A549 (cell line): ENCODE results near the gene ZFP62. TPM values are rescaled to one million over a fixed set of nuclear protein-coding genes. Genes with fewer than 3 reads are reported as not detected.

Source experiments
- ATAC-seq, 2 experiments: fragments of 200-7000 bp in 1 of 2; fragments of >200 bp in 1 of 2; cut with Nextera tagmentation in 1 of 2; cut with Tn5 transposase in 1 of 2; 3 replicates each; pipeline versions ENCODE4 v1.8.0 to v1.9.1; 2018 to 2020; ENCODE audit warnings: mild to moderate bottlenecking in 1 of 2, moderate library complexity in 1 of 2
- CTCF ChIA-PET: fragments of 300-600 bp; sonication (Branson Sonifier 250); formaldehyde crosslinking; extraction: SDS; loops from one replicate; lab custom pipeline; 2021; ENCODE audit warnings: antibody characterized with exemption, inconsistent platforms; lab: Yijun Ruan, JAX
- POLR2A ChIA-PET: fragments of 350-600 bp; formaldehyde crosslinking; extraction: SDS; loops from one replicate; lab custom pipeline; 2021; ENCODE audit warnings: antibody characterized with exemption, inconsistent platforms; lab: Yijun Ruan, JAX
- DNase-seq, 2 experiments: peaks; one replicate each; pipeline versions ENCODE4 v3.0.0 to v3.0.0-alpha.2; 2011 to 2016; ENCODE audit warnings: low read depth in 1 of 2, low spot score in 1 of 2
- FAIRE-seq: peaks from 2 replicates; lab custom pipeline; 2011; peaks lifted over from hg19 to GRCh38; lab: Jason Lieb, UNC
- H3K27ac ChIP-seq, 2 experiments: fragments of >200 bp; sonication (Bioruptor Twin); formaldehyde crosslinking; 3 replicates each; pipeline ENCODE4 v1.5.1; 2016 to 2017
- H3K4me1 ChIP-seq: fragments of >200 bp; sonication (Bioruptor Twin); formaldehyde crosslinking; 3 replicates; pipeline ENCODE4 v1.6.1; 2016
- H3K4me2 ChIP-seq: fragments of >200 bp; sonication (Bioruptor Twin); formaldehyde crosslinking; 3 replicates; pipeline ENCODE4 v1.6.1; 2016
- H3K4me3 ChIP-seq: fragments of >200 bp; sonication (Bioruptor Twin); formaldehyde crosslinking; 3 replicates; pipeline ENCODE4 v1.5.1; 2016
- H3K9me3 ChIP-seq: fragments of >200 bp; sonication (Bioruptor Twin); formaldehyde crosslinking; 3 replicates; pipeline ENCODE4 v1.6.1; 2016
- CEBPB ChIP-seq, 2 experiments: fragments of >200 bp in 1 of 2; sonication (Bioruptor Twin) in 1 of 2; formaldehyde crosslinking in 1 of 2; IDR thresholded peaks; 2 replicates each; pipeline ENCODE4 v1.6.1; 2012 to 2016
- EP300 ChIP-seq, 2 experiments: fragments of >200 bp; sonication (Bioruptor Twin); formaldehyde crosslinking; IDR thresholded peaks; 2 replicates in 1 of 2; 3 replicates in 1 of 2; pipeline ENCODE4 v1.6.1; 2016 to 2017
- FOSL2 ChIP-seq, 2 experiments: fragments of 450-650 bp in 1 of 2; fragments of >200 bp in 1 of 2; sonication (Bioruptor Twin) in 1 of 2; formaldehyde crosslinking; IDR thresholded peaks; 2 replicates each; pipeline versions ENCODE4 v1.5.0 to v1.6.1; 2016 to 2020; ENCODE audit warnings: mild to moderate bottlenecking in 1 of 2, moderate library complexity in 1 of 2
- HOXB5 ChIP-seq: fragments of 250-450 bp; sonication (Bioruptor Pico); IDR thresholded peaks from 2 replicates; pipeline ENCODE4 v1.5.0; 2020; ENCODE audit warnings: mild to moderate bottlenecking, moderate library complexity
- JUN ChIP-seq, 2 experiments: fragments of >200 bp; sonication (Bioruptor Twin); formaldehyde crosslinking; IDR thresholded peaks; 2 replicates in 1 of 2; 3 replicates in 1 of 2; pipeline ENCODE4 v1.6.1; 2016 to 2017
- MAFK ChIP-seq: fragments of 450-650 bp; IDR thresholded peaks from 2 replicates; pipeline ENCODE4 v1.6.1; 2014; ENCODE audit not compliant: partially characterized antibody
- MAX ChIP-seq: IDR thresholded peaks from 2 replicates; pipeline ENCODE4 v1.6.1; 2012
- NPAS2 ChIP-seq: fragments of 250-450 bp; sonication (Bioruptor Pico); IDR thresholded peaks from 2 replicates; pipeline ENCODE4 v1.8.0; 2022; ENCODE audit warnings: mild to moderate bottlenecking, moderate library complexity, borderline replicate concordance
- PHF8 ChIP-seq: fragments of 200-600 bp; sonication (generic); IDR thresholded peaks from 2 replicates; pipeline ENCODE4 v1.6.1; 2016; ENCODE audit warnings: low read depth, mild to moderate bottlenecking, antibody characterized with exemption, moderate library complexity, borderline replicate concordance
- POLR2A ChIP-seq: IDR thresholded peaks from 2 replicates; pipeline ENCODE4 v1.6.1; 2012; ENCODE audit warnings: mild to moderate bottlenecking, low read length
- RAD21 ChIP-seq, 2 experiments: fragments of >200 bp in 1 of 2; sonication (Bioruptor Twin) in 1 of 2; formaldehyde crosslinking in 1 of 2; IDR thresholded peaks in 1 of 2; conservative IDR thresholded peaks in 1 of 2; 2 replicates in 1 of 2; 3 replicates in 1 of 2; pipeline ENCODE4 v1.6.1; 2012 to 2018; ENCODE audit warnings: inconsistent platforms in 1 of 2
- TFCP2L1 ChIP-seq: fragments of 250-450 bp; sonication (Bioruptor Pico); IDR thresholded peaks from 2 replicates; pipeline ENCODE4 v1.5.0; 2021; ENCODE audit warnings: mild to moderate bottlenecking
- TP53 ChIP-seq: fragments of 250-450 bp; sonication (Bioruptor Pico); IDR thresholded peaks from 2 replicates; pipeline ENCODE4 v1.5.0; 2021; ENCODE audit warnings: mild to moderate bottlenecking, moderate library complexity
- USF2 ChIP-seq: fragments of 450-650 bp; IDR thresholded peaks from 2 replicates; pipeline ENCODE4 v1.6.1; 2014; ENCODE audit warnings: antibody characterized with exemption
- WGBS: methylation state at CpG from one replicate; pipeline ENCODE4 v1.1.6; 2017; ENCODE audit errors: missing lambda C conversion rate; 5-methylcytosine and 5-hydroxymethylcytosine counted together
- polyA plus RNA-seq, 4 experiments: library from polyadenylated mRNA; depleted of rRNA in 3 of 4; stranded (reverse); fragments of >200 nt; fragmentation: RNase III in 1 of 4; extraction: RNeasy Plus Mini Kit Qiagen cat#74134 plus additional on column Dnase treatment in 1 of 4; gene quantifications; 2 replicates in 3 of 4; 3 replicates in 1 of 4; pipeline ENCODE4 v1.2.3, GENCODE V29; 2011 to 2017
- TF ChIP-seq, protein P1 (sequence below): fragments of >200 bp; sonication (Bioruptor Twin); formaldehyde crosslinking; IDR thresholded peaks from 3 replicates; pipeline ENCODE4 v1.5.1; 2016
- TF ChIP-seq, protein P2 (sequence below): fragments of >200 bp; sonication (Bioruptor Twin); formaldehyde crosslinking; IDR thresholded peaks from 3 replicates; pipeline ENCODE4 v1.6.1; 2016
- TF ChIP-seq, protein P3 (sequence below): fragments of 250-450 bp; sonication (Bioruptor Pico); IDR thresholded peaks from 2 replicates; pipeline ENCODE4 v1.5.0; 2021; ENCODE audit warnings: mild to moderate bottlenecking, moderate library complexity, borderline replicate concordance

Gene ZFP62
- polyA plus RNA-seq, 2 of the 4 experiments (the other 2 are of a cell fraction) = 13.9 to 23.4 TPM

GRCh38 chr5:180802325-180803180 lies 58.5 kb downstream of the ZFP62 start, which contains the start of gene MGAT1:
MGAT1 (minus strand) TSS chr5:180802806; CDS start chr5:180792971, 9,835 bp downstream.
- 0% methylated on average over 12 of the region's 87 CpGs for WGBS

More at GRCh38 chr5:180802325-180803180, 58.5 kb downstream of the ZFP62 start, which contains the start of gene MGAT1:
- ChIA-PET CTCF (interaction anchor here (0.7 to 7.2 kb wide), 5 partner anchors 10 to 331 kb away, joined by 3 to 38 read pairs (median 4); no protein-coding TSS in a partner anchor), POLR2A (interaction anchor here (0.6 to 2.1 kb wide), 5 partner anchors 8 to 58 kb away, joined by 3 to 11 read pairs (median 4); partner anchors contain the start of gene ZFP62)
- Histone ChIP-seq H3K4me2 (peak within 1 kb of the TSS; percentile 94), H3K9me3 (no peaks in the 10 kb centered on the region), H3K4me1 (peaks cover 47% of the 10 kb centered on the region), H3K27ac (peak within 1 kb of the TSS; percentile 90 to 98), H3K4me3 (peak within 1 kb of the TSS; percentile 82)
- peak; percentile 74 to 79 for DNase-seq
- no peak for FAIRE-seq
- TF ChIP-seq JUN (IDR thresholded peaks at IDR 0.05) (peak; percentile 62 to 90; a peak in 4 of 5 replicates), PHF8 (peak; percentile 90), EP300 (IDR thresholded peaks at IDR 0.05) (peak in 1 of 2 experiments; percentile 13; a peak in 1 of 5 replicates), MAFK (no peak), TP53 (peak; percentile 73), FOSL2 (IDR thresholded peaks at IDR 0.05) (no peak), FOSL2 (CRISPR knock-in tag; IDR thresholded peaks at IDR 0.05) (0 out of 2 replicates have a peak, but pooled peaks have one; percentile 11), TFCP2L1 (CRISPR knock-in tag) (0 out of 2 replicates have a peak, but pooled peaks have one; percentile 72), NPAS2 (CRISPR knock-in tag) (no peak), USF2 (no peak), CEBPB (IDR thresholded peaks at IDR 0.05) (peak; percentile 68 to 89; a peak in 3 of 4 replicates), RAD21 (conservative IDR thresholded peaks at IDR 0.05 in 1 of 2, IDR thresholded peaks at IDR 0.05 in 1 of 2) (no peak), HOXB5 (CRISPR knock-in tag) (0 out of 2 replicates have a peak, but pooled peaks have one; percentile 53), POLR2A (peak; percentile 88), MAX (peak; percentile 51)
- TF ChIP-seq, protein P1, sequence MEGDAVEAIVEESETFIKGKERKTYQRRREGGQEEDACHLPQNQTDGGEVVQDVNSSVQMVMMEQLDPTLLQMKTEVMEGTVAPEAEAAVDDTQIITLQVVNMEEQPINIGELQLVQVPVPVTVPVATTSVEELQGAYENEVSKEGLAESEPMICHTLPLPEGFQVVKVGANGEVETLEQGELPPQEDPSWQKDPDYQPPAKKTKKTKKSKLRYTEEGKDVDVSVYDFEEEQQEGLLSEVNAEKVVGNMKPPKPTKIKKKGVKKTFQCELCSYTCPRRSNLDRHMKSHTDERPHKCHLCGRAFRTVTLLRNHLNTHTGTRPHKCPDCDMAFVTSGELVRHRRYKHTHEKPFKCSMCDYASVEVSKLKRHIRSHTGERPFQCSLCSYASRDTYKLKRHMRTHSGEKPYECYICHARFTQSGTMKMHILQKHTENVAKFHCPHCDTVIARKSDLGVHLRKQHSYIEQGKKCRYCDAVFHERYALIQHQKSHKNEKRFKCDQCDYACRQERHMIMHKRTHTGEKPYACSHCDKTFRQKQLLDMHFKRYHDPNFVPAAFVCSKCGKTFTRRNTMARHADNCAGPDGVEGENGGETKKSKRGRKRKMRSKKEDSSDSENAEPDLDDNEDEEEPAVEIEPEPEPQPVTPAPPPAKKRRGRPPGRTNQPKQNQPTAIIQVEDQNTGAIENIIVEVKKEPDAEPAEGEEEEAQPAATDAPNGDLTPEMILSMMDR = no peak
- TF ChIP-seq, protein P2, sequence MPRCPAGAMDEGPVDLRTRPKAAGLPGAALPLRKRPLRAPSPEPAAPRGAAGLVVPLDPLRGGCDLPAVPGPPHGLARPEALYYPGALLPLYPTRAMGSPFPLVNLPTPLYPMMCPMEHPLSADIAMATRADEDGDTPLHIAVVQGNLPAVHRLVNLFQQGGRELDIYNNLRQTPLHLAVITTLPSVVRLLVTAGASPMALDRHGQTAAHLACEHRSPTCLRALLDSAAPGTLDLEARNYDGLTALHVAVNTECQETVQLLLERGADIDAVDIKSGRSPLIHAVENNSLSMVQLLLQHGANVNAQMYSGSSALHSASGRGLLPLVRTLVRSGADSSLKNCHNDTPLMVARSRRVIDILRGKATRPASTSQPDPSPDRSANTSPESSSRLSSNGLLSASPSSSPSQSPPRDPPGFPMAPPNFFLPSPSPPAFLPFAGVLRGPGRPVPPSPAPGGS = peak; percentile 86; the same call in 2 of the 3 replicates
- TF ChIP-seq, protein P3, sequence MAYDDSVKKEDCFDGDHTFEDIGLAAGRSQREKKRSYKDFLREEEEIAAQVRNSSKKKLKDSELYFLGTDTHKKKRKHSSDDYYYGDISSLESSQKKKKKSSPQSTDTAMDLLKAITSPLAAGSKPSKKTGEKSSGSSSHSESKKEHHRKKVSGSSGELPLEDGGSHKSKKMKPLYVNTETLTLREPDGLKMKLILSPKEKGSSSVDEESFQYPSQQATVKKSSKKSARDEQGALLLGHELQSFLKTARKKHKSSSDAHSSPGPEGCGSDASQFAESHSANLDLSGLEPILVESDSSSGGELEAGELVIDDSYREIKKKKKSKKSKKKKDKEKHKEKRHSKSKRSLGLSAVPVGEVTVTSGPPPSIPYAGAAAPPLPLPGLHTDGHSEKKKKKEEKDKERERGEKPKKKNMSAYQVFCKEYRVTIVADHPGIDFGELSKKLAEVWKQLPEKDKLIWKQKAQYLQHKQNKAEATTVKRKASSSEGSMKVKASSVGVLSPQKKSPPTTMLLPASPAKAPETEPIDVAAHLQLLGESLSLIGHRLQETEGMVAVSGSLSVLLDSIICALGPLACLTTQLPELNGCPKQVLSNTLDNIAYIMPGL = 0 out of 2 replicates have a peak, but pooled peaks have one; percentile 43
- peak; percentile 87 for ATAC-seq
